PFSK-1 (cell line): ENCODE results near the gene SPINT2.

Experiments
- FOXP2 ChIP-seq: optimal IDR thresholded peaks from 2 replicates; pipeline ENCODE3; 2011; ENCODE audit warnings: borderline replicate concordance, control low read depth, inconsistent platforms; ENCODE audit not compliant: insufficient read depth; ENCODE audit errors: extremely low read length, extremely low read depth
- POLR2AphosphoS5 ChIP-seq: IDR thresholded peaks from 2 replicates; pipeline ENCODE4 v1.6.1; 2012; ENCODE audit warnings: low read depth, mild to moderate bottlenecking, control low read depth, low read length, moderate library complexity
- REST ChIP-seq, 2 experiments: IDR thresholded peaks; 2 replicates each; pipeline versions ENCODE4 v1.6.1 to v1.8.0; 2011 to 2012; ENCODE audit warnings: low read depth in 2 of 2, low read length in 2 of 2, control low read depth in 1 of 2, inconsistent platforms in 1 of 2, mild to moderate bottlenecking in 1 of 2, moderate library complexity in 1 of 2; ENCODE audit not compliant: insufficient read depth in 1 of 2
- SIN3A ChIP-seq: IDR thresholded peaks from 2 replicates; pipeline ENCODE4 v1.6.1; 2012; ENCODE audit warnings: mild to moderate bottlenecking, low read length, moderate library complexity, borderline replicate concordance; ENCODE audit not compliant: insufficient read depth
- TAF1 ChIP-seq: IDR thresholded peaks from 2 replicates; pipeline ENCODE4 v1.6.1; 2012; ENCODE audit warnings: low read length, control low read depth, borderline replicate concordance; ENCODE audit not compliant: insufficient read depth

The SPINT2 gene

GRCh38 chr19:38285567-38285966 is 21.2 kb downstream of the SPINT2 start:
- TF ChIP-seq SIN3A, result no peak

GRCh38 chr19:38287604-38288003 is 23.2 kb downstream of the SPINT2 start:
- TF ChIP-seq REST (IDR thresholded peaks at IDR 0.05; ENCODE audit: insufficient read depth in 1 of 2, low read depth in 2 of 2, low read length in 2 of 2) (no peak), POLR2AphosphoS5 (no peak), SIN3A (no peak)

- TF ChIP-seq TAF1, result no peak
- TF ChIP-seq POLR2AphosphoS5, result no peak
- TF ChIP-seq FOXP2, result no peak
- TF ChIP-seq SIN3A, result no peak
- TF ChIP-seq REST (IDR thresholded peaks at IDR 0.05; ENCODE audit: insufficient read depth in 1 of 2, low read depth in 2 of 2, low read length in 2 of 2), result no peak
These were observed 23.9 kb downstream of the SPINT2 start for GRCh38 chr19:38288123-38288855.

- no peak for TF ChIP-seq SIN3A
These were observed 25.6 kb downstream of the SPINT2 start for GRCh38 chr19:38289955-38290354.

- TF ChIP-seq SIN3A (no peak), REST (IDR thresholded peaks at IDR 0.05; ENCODE audit: insufficient read depth in 1 of 2, low read depth in 2 of 2, low read length in 2 of 2) (no peak), FOXP2 (no peak), POLR2AphosphoS5 (no peak), TAF1 (no peak)
These were observed 26.3 kb downstream of the SPINT2 start for GRCh38 chr19:38290631-38291147.

- TF ChIP-seq FOXP2, result no peak
- no peak for TF ChIP-seq TAF1
- no peak for TF ChIP-seq POLR2AphosphoS5
- TF ChIP-seq REST (IDR thresholded peaks at IDR 0.05; ENCODE audit: insufficient read depth in 1 of 2, low read depth in 2 of 2, low read length in 2 of 2), result no peak
- TF ChIP-seq SIN3A, result no peak
These were observed 27.5 kb downstream of the SPINT2 start for GRCh38 chr19:38291855-38292254.
